ENCODE measurements around the gene BAD.

DNA sequence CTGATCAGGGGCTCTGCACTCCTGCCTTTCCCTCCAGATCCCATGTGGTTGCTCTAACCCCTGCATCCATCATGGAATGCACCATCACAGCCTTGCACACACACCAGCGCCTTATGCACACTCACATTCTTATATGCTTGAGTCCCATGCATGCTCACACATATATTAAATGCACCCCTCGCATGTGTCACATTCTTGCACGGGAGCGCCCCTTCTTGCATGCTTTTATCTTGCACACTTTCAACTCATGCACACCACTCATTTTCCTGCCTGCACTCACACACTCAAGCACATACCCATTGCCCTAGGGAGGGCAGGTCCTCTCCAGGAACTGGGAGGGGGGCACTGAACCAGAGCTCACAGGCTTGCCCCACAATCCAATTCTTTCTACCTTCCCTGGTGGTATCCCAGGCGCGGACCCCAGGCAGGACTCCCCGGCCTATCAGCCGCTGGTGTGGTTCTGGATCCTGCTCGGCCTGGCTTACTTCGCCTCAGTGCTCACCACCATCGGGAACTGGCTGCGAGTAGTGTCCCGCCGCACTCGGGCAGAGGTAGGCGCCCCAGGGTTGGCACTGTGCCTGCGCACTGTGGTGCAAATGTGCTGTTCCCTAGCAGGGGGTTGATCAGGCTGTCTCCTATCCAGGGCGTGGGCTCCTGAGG is 13.4 kb upstream of the BAD start:
- TF ChIP-seq HOXA7 (CRISPR knock-in tag; IDR thresholded peaks at IDR 0.05) (no peak), JUN (IDR thresholded peaks at IDR 0.05) (no peak), CTCF (IDR thresholded peaks at IDR 0.05) (no peak), POLR2A (IDR thresholded peaks at IDR 0.05; ENCODE audit: low read length) (no peak)

All from A549 (cell line).